Measurements from ENCODE around the gene FBXO9. TPM values are rescaled to one million over a fixed set of nuclear protein-coding genes. Genes with fewer than 3 reads are reported as not detected.
A peak's percentile ranks its signal among the peaks of the same experiment; 100 is the strongest.

The FBXO9 gene
- total and polyA plus RNA-seq, 5 donors = 33.8 to 118 (median 90.1) TPM

GRCh38 chr6:53031281-53031680 is 33.9 kb upstream of the FBXO9 start:
- Histone ChIP-seq H3K4me3 (ENCODE audit: low read length) (no peak overlapping the region), H3K9me3 (ENCODE audit: control insufficient read depth, low read length) (no peaks in the 10 kb centered on the region), H3K4me1 (ENCODE audit: control insufficient read depth, insufficient read depth, low read length) (peaks cover 9% of the 10 kb centered on the region), H3K27ac (ENCODE audit: low read length) (no peak overlapping the region), H3K27me3 (ENCODE audit: control insufficient read depth, insufficient read depth) (no peaks in the 10 kb centered on the region)
- intact Hi-C loops (cut with DNase I) = no loop called here
- ATAC-seq (no peak), DNase-seq (no peak)
- 91% methylated on average over 4 of the region's 4 CpGs for WGBS

GRCh38 chr6:53032849-53033248 is 32.4 kb upstream of the FBXO9 start:
- DNase-seq = no peak
- Histone ChIP-seq H3K27me3 (ENCODE audit: control insufficient read depth, insufficient read depth) (no peaks in the 10 kb centered on the region), H3K4me3 (ENCODE audit: low read length) (no peak overlapping the region), H3K27ac (ENCODE audit: low read length) (no peak overlapping the region), H3K4me1 (ENCODE audit: control insufficient read depth, insufficient read depth, low read length) (peaks cover 9% of the 10 kb centered on the region), H3K9me3 (ENCODE audit: control insufficient read depth, low read length) (no peaks in the 10 kb centered on the region)
- intact Hi-C loops (cut with DNase I) = no loop called here
- ATAC-seq = no peak
- WGBS = 55% methylated on average over 4 of the region's 4 CpGs

- H3K27me3 ChIP-seq (ENCODE audit: control insufficient read depth, insufficient read depth) = no peaks in the 10 kb centered on the region
- H3K27ac ChIP-seq (ENCODE audit: low read length) = no peak overlapping the region
- 42% methylated on average over 4 of the region's 4 CpGs for WGBS
- H3K4me3 ChIP-seq (ENCODE audit: low read length) = no peak overlapping the region
- peak; percentile 69 to 79 for ATAC-seq
- H3K9me3 ChIP-seq (ENCODE audit: control insufficient read depth, low read length) = no peaks in the 10 kb centered on the region
- H3K4me1 ChIP-seq (ENCODE audit: control insufficient read depth, insufficient read depth, low read length) = peaks cover 9% of the 10 kb centered on the region
- intact Hi-C loops (cut with DNase I) = no loop called here
- DNase-seq = no peak
Measured at GRCh38 chr6:53033764-53034163, 31.4 kb upstream of the FBXO9 start.

DNA sequence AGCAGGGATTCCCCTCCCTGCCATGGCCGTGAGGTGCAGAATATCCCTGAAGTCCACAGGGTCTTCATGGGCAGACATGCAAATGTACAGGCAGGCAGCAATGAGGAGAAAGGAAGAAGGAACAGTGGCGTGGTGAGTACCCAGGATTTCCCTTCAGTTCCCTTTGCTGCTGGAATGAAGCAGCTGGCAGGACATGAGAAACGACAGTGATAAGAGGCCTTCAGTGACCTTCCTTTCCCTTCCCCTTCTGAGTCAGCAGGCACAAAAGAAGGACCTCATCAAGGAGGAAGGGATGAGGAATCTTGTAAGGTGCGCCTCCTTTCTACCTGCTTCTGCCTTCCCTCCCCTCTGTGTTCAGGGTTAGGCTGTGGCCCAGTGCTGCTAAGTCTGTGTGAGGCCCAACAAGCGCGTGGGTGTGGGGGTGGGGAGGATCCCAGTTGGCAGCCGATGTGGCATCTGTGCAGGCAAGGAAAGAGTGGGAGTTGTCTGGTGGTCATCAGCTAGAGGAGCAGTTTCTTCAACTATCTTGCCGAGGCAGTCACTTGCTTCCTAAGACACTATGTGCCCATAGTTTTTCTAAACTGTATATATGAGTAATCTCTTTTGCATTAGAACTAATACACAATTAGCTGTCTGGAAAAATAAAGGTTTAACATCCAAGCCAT is 29.5 kb upstream of the FBXO9 start:
- Histone ChIP-seq H3K4me3 (ENCODE audit: low read length) (no peak overlapping the region), H3K27ac (ENCODE audit: low read length) (no peak overlapping the region), H3K4me1 (ENCODE audit: control insufficient read depth, insufficient read depth, low read length) (peaks cover 9% of the 10 kb centered on the region), H3K27me3 (ENCODE audit: control insufficient read depth, insufficient read depth) (no peaks in the 10 kb centered on the region), H3K9me3 (ENCODE audit: control insufficient read depth, low read length) (no peaks in the 10 kb centered on the region)
- DNase-seq (no peak), ATAC-seq (peak; percentile 37 to 38)
- WGBS = 61% methylated on average over 8 of the region's 8 CpGs
- intact Hi-C loops (cut with DNase I) = no loop called here

DNA sequence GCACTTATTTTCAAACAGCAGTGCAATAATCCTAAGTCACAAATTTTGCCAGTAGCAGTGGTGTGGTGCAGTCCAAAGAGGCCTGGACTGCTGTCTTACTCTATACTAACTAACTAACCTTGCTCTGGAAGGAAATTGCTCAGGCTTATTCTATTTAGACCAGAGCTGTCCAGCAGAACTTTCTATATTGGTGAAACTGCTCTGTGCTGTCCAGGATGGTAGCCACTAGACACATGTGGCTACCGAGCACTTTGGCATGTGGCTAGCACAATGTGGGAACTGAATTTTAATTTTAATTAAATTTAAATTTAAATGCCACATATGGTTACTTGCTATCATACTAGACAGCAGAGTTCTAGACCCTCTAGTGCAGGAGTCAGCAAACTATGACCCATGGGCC is 27.1 kb upstream of the FBXO9 start:
- ATAC-seq = no peak
- Histone ChIP-seq H3K27ac (ENCODE audit: low read length) (no peak overlapping the region), H3K27me3 (ENCODE audit: control insufficient read depth, insufficient read depth) (no peaks in the 10 kb centered on the region), H3K4me1 (ENCODE audit: control insufficient read depth, insufficient read depth, low read length) (peaks cover 10% of the 10 kb centered on the region), H3K9me3 (ENCODE audit: control insufficient read depth, low read length) (no peaks in the 10 kb centered on the region), H3K4me3 (ENCODE audit: low read length) (no peak overlapping the region)
- WGBS = 98% methylated on average over 1 of the region's 1 CpG
- intact Hi-C loops (cut with DNase I) = no loop called here
- DNase-seq = no peak

- Histone ChIP-seq H3K4me3 (ENCODE audit: low read length) (no peak overlapping the region), H3K27me3 (ENCODE audit: control insufficient read depth, insufficient read depth) (no peaks in the 10 kb centered on the region), H3K4me1 (ENCODE audit: control insufficient read depth, insufficient read depth, low read length) (peaks cover 9% of the 10 kb centered on the region), H3K27ac (ENCODE audit: low read length) (no peak overlapping the region), H3K9me3 (ENCODE audit: control insufficient read depth, low read length) (no peaks in the 10 kb centered on the region)
- intact Hi-C loops (cut with DNase I) = no loop called here
- ATAC-seq (no peak), DNase-seq (no peak)
Measured at GRCh38 chr6:53038596-53038995, 26.6 kb upstream of the FBXO9 start.

DNA sequence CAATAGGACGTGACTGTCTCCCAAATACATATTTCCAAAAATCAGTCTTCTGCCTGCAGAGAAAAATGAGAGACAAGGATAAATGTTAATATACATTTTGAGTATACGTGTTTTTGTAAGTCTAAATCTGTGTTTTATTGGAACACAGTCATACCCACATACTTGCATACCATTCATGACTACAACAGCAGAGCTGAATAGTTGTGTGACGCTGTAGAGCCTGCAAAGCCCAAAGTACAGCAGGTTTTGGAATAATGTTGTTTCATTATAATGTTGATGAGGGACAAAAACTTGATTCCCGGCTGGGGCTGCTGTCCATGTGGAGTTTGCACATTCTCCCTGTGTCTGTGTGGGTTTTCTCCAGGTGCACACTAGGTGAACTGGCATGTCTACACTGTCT is 23.8 kb upstream of the FBXO9 start:
- DNase-seq (no peak), ATAC-seq (no peak)
- no peaks in the 10 kb centered on the region for H3K9me3 ChIP-seq (ENCODE audit: control insufficient read depth, low read length)
- WGBS = 88% methylated on average over 4 of the region's 4 CpGs
- H3K27ac ChIP-seq (ENCODE audit: low read length) = no peak overlapping the region
- H3K27me3 ChIP-seq (ENCODE audit: control insufficient read depth, insufficient read depth) = no peaks in the 10 kb centered on the region
- intact Hi-C loops (cut with DNase I) = no loop called here
- no peak overlapping the region for H3K4me3 ChIP-seq (ENCODE audit: low read length)
- H3K4me1 ChIP-seq (ENCODE audit: control insufficient read depth, insufficient read depth, low read length) = peaks cover 5% of the 10 kb centered on the region

DNA sequence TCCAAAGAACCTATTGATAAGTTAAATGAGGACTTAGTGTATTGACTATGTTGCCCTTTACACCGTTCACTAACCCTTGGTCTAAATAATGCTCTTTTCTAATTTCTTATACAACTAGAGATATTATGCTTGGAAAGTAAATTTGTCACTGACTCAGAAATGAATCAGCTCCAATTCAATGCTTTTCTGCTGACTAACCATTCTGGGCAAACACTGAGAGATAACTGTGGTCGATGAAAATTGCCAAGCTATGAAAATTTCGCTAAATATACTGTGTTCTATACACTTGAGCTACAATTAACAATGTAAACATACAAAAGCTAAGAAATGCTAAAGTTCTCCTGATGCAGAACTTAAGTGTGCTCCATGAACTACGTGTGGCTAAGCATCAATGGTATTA is 23.1 kb upstream of the FBXO9 start:
- Histone ChIP-seq H3K4me1 (ENCODE audit: control insufficient read depth, insufficient read depth, low read length) (peaks cover 5% of the 10 kb centered on the region), H3K4me3 (ENCODE audit: low read length) (no peak overlapping the region), H3K27ac (ENCODE audit: low read length) (no peak overlapping the region), H3K9me3 (ENCODE audit: control insufficient read depth, low read length) (no peaks in the 10 kb centered on the region), H3K27me3 (ENCODE audit: control insufficient read depth, insufficient read depth) (no peaks in the 10 kb centered on the region)
- intact Hi-C loops (cut with DNase I) = no loop called here
- WGBS = 56% methylated on average over 4 of the region's 4 CpGs
- DNase-seq (no peak), ATAC-seq (peak in 1 of 2 donors; percentile 28)

GRCh38 chr6:53043581-53043980 is 21.6 kb upstream of the FBXO9 start:
- Histone ChIP-seq H3K27me3 (ENCODE audit: control insufficient read depth, insufficient read depth) (no peaks in the 10 kb centered on the region), H3K4me3 (ENCODE audit: low read length) (no peak overlapping the region), H3K27ac (ENCODE audit: low read length) (peak overlapping the region; percentile 78), H3K9me3 (ENCODE audit: control insufficient read depth, low read length) (no peaks in the 10 kb centered on the region), H3K4me1 (ENCODE audit: control insufficient read depth, insufficient read depth, low read length) (peaks cover 5% of the 10 kb centered on the region)
- ATAC-seq (no peak), DNase-seq (no peak)
- intact Hi-C loops (cut with DNase I) = no loop called here

- 53% methylated on average over 4 of the region's 4 CpGs for WGBS
- Histone ChIP-seq H3K27ac (ENCODE audit: low read length) (peak overlapping the region; percentile 25), H3K4me1 (ENCODE audit: control insufficient read depth, insufficient read depth, low read length) (peaks cover 5% of the 10 kb centered on the region), H3K9me3 (ENCODE audit: control insufficient read depth, low read length) (no peaks in the 10 kb centered on the region), H3K4me3 (ENCODE audit: low read length) (no peak overlapping the region), H3K27me3 (ENCODE audit: control insufficient read depth, insufficient read depth) (no peaks in the 10 kb centered on the region)
- peak in 1 of 3 donors; percentile 19 for DNase-seq
- intact Hi-C loops (cut with DNase I) = no loop called here
- peak in 1 of 2 donors; percentile 32 for ATAC-seq
Measured at GRCh38 chr6:53044071-53044470, 21.1 kb upstream of the FBXO9 start.

DNA sequence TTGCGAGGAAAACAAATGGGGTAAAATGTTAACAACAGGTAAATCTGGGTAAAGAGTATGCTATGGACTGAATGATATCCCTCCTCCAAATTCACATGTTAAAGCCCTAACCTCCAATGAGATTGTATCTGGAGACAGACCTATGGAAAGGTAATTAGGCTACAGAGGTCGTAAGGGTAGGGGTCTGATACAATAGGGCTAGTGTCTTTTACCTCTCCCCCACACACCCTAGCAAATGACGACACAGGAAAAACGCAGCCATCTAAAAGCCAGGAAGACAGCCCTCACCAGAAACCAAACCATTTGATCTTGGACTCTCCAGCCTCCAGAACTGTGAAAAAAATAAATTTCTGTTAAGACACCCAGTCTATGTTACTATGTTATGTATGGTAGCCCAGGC is 20.6 kb upstream of the FBXO9 start:
- Histone ChIP-seq H3K27ac (ENCODE audit: low read length) (no peak overlapping the region), H3K9me3 (ENCODE audit: control insufficient read depth, low read length) (no peaks in the 10 kb centered on the region), H3K27me3 (ENCODE audit: control insufficient read depth, insufficient read depth) (no peaks in the 10 kb centered on the region), H3K4me3 (ENCODE audit: low read length) (no peak overlapping the region), H3K4me1 (ENCODE audit: control insufficient read depth, insufficient read depth, low read length) (peaks cover 5% of the 10 kb centered on the region)
- DNase-seq = no peak
- WGBS = 59% methylated on average over 4 of the region's 4 CpGs
- intact Hi-C loops (cut with DNase I) = no loop called here
- ATAC-seq = no peak

Measured in right cardiac atrium (tissue), 5 donors.